GM10266 (cell line): ENCODE data around the gene CDKL2.

Experiments
- DNase-seq: peaks from one replicate; pipeline ENCODE4 v3.0.0; 2012; ENCODE audit errors: extremely low spot score
- TF ChIP-seq, protein P1 (sequence below): IDR thresholded peaks from 2 replicates; pipeline ENCODE4 v1.5.1; 2012; ENCODE audit warnings: mild to moderate bottlenecking, low read depth; ENCODE audit not compliant: control insufficient read depth, insufficient read depth; ENCODE audit errors: missing control alignments

CDKL2 gene

DNA sequence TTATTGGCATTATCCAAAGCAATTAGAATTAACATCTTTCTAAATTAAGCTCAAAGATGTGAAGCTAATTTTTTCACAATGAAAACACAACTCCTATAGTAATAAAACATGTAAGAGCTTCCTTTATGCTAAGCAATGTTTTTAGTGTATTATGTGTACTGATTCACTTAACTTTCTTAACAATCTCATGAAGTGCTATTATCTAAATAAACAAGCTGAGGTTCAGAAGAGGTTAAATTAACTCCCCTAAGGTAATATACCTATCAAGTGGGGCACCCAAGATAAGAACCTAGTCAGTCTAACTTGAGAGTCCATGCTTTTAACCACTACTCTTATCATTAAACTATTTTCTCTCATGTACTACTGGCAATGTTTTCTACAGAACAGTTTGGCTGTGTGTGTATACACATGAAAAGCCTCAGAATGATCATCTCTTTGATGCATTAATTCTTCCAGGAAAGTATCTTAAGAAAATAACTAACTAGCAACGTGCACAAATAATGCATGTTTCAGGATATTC, 29.2 kb upstream of the CDKL2 start:
- TF ChIP-seq, protein P1, sequence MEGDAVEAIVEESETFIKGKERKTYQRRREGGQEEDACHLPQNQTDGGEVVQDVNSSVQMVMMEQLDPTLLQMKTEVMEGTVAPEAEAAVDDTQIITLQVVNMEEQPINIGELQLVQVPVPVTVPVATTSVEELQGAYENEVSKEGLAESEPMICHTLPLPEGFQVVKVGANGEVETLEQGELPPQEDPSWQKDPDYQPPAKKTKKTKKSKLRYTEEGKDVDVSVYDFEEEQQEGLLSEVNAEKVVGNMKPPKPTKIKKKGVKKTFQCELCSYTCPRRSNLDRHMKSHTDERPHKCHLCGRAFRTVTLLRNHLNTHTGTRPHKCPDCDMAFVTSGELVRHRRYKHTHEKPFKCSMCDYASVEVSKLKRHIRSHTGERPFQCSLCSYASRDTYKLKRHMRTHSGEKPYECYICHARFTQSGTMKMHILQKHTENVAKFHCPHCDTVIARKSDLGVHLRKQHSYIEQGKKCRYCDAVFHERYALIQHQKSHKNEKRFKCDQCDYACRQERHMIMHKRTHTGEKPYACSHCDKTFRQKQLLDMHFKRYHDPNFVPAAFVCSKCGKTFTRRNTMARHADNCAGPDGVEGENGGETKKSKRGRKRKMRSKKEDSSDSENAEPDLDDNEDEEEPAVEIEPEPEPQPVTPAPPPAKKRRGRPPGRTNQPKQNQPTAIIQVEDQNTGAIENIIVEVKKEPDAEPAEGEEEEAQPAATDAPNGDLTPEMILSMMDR = no peak
- no peak for DNase-seq

DNA sequence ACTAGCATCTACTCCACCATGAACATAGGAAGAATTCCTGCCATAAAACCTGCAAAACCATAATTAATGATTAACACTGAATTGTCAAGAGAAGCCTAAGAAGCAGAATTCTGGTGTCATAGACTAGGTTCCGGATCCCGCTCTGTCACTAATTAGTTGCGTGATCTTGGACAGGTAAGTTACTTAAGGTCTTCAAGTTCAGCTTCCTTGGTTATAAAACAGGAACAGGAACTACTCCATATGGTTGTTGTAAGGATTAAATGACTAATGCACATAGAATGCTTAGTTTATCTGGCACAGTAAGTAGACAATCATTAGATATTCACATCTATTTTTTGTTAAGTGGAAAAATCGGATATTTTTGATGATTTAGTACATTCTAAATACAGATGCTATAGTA, 28.5 kb upstream of the CDKL2 start:
- DNase-seq = no peak

GRCh38 chr4:75655562-75655961, 25.2 kb upstream of the CDKL2 start:
- DNase-seq = no peak
- TF ChIP-seq, protein P1 = no peak

More for the DNA sequence above, 28.5 kb upstream of the CDKL2 start:
- TF ChIP-seq, protein P1 = no peak

DNA sequence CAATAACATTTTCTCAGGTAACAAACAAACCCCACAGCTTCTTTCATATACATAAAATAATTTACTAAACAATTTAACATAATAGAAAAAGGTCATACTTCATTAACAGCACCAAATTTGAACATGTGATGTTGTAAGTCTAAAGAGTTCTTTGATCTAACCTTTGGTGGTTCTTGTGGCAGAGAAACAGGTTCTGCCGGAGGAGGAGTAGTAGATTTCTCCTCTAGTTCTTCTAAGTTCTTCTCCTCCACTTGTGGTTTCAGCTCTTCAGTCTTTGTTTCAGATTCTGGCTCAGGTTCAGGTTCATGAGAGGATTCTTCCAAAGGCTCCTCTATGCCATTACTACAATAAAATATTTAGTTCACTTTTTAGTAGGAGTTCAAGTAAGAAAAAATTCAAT, 24.6 kb upstream of the CDKL2 start:
- TF ChIP-seq, protein P1 = no peak
- DNase-seq = no peak

GRCh38 chr4:75653845-75654503, 23.6 kb upstream of the CDKL2 start:
- TF ChIP-seq, protein P1 = peak; percentile 37
- DNase-seq = no peak

GRCh38 chr4:75644095-75644494, 13.8 kb upstream of the CDKL2 start:
- TF ChIP-seq, protein P1 = no peak
- DNase-seq = no peak

- DNase-seq = no peak
- TF ChIP-seq, protein P1 = no peak
Observed at GRCh38 chr4:75643651-75644050, 13.3 kb upstream of the CDKL2 start.
